Measurements from ENCODE around the gene THAP3.
A peak's percentile ranks its signal among the peaks of the same experiment; 100 is the strongest.
"Not testable (repeated sequence)": the region's sequence is repeated elsewhere in the genome, so short reads cannot be mapped to it uniquely, and the experiment has no call there.

Gene THAP3

GRCh38 chr1:6591644-6592043 is 33.0 kb upstream of the THAP3 start:
- DNase-seq, result no peak

DNA sequence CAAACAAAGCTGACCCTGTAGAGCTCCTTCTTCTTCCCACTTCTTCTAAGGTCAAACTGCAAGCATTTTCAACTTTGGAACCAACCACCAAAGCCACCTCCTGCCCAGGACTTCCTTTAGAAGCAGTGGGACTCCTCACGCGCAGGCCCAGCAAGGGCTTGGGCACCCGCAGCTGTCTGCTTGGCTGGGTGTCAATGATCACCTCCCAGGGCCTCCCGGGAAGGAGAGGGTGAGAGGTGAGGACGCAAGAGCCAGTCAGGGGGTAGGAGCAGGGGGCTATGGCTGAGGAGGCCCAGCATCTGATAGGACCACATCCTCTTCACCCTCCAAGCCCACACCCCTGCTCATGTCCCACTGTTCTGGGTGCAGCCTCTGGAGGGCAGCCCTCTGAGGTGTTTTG is 32.2 kb upstream of the THAP3 start:
- DNase-seq, result no peak

GRCh38 chr1:6592865-6593593 is 31.6 kb upstream of the THAP3 start:
- no peak for DNase-seq

GRCh38 chr1:6593810-6594209 is 30.9 kb upstream of the THAP3 start:
- DNase-seq, result no peak

DNA sequence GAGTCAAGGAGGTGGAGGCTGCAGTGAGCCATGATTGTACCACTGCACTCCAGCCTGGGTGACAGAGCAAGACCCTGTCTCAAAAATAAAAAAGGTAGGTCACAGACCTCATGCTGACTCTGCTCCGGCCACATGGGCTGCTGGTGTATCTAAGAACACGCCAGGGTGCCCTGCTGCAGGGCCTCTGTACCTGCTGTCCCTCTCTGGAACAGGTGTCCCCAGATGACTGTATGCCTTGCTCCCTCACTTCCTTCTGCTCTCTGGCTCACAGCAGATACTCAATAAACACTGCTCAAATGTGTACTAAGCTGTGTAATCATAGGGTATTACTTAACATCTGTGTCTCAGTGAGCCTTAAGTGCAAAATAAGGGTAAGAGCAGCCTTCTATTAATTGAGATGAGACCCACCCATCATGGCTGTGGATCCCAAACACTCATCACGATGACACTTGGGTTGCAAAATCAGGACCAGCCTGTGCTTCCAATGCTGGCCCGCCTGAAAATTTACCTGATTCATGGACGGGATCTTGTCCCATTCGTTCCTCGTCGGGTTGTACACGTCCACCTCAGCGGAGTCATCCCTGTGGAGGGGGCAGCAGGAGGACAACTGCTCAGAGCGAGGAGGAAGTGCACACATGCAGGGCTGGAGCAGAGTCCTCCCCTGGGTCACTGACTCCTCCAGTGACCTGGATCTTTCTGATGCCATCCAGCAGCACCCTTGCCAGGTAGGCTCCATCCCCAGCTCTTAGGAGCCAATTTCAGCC is 29.5 kb upstream of the THAP3 start:
- no peak for DNase-seq

GRCh38 chr1:6596351-6596750 is 28.3 kb upstream of the THAP3 start:
- no peak for DNase-seq

- DNase-seq, result no peak
Measured at GRCh38 chr1:6596886-6597776, 27.5 kb upstream of the THAP3 start.

- no peak for DNase-seq
Measured at GRCh38 chr1:6597777-6598131, 26.9 kb upstream of the THAP3 start.

GRCh38 chr1:6599141-6599975 is 25.3 kb upstream of the THAP3 start:
- no peak for DNase-seq

GRCh38 chr1:6599991-6600390 is 24.7 kb upstream of the THAP3 start:
- not testable (repeated sequence) for DNase-seq

DNA sequence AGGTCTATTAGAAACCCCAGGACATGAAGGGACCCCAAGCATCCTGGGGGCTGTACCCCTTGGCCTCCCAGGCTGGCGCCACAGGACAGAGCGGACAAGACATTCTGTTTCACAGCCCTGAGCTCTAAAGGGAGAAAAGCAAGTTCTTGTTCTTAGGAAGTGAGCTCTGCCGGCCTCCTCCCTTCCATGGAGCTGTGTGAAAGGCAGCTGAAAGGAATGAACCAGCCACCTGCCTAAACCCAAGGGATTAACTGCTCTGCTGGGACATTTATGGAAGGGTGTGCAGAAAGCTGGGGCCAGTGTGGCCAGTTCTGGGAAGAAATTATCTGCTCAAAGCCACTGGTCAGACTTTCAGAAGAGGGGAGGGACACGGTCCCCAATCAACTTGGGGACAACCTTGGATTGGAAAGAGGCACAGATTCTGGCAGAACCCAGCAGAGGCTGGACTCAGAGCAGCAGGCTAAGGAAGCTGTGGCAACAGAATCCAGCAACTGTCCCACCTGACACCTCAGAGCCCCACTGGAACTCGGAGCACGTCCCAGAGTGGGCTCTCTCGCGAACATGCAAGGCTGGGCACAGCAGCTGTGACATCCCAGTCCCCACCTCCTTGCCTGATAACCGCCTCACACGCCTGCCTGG is 24.1 kb upstream of the THAP3 start:
- no peak for DNase-seq

GRCh38 chr1:6601049-6601922 is 23.4 kb upstream of the THAP3 start:
- DNase-seq, result peak; percentile 82

GRCh38 chr1:6601923-6602668 is 22.6 kb upstream of the THAP3 start:
- peak; percentile 38 for DNase-seq

DNA sequence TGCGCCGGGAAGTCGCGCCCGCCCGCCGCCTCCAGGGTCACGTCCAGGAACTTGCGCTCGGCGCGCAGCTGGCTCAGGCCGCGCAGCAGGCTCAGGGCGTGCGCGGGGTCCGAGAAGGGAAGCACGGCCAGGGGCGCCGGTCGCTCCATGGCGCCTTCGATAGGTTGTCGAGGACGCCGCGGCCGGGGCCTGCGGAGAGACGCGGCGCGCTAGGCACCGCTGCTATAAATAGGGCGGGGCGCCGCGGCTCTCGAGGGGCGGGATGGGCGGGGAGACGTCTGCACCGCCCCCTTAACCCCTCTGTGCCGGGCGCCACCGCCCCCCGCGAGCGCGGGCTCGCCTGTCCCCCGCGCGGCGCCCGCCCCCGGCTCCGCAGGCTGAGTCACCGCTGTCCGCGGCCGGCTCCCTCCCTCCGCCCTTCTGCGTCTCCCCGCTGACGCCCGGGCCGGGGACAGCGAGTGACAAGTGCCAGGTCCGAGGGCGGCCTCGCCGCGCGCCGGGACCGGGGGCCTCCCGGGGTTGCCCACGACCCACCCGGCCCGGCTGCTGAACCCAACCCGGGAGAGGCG is 21.9 kb upstream of the THAP3 start, which contains the start of gene KLHL21:
TSS of gene KLHL21 (minus strand) at position 201 of the 569 bp plus-strand sequence. CDS start at position 149, 52 bp downstream.
- peak; percentile 93 for DNase-seq

GRCh38 chr1:6603238-6603914 is 21.3 kb upstream of the THAP3 start:
- peak; percentile 93 for DNase-seq

DNA sequence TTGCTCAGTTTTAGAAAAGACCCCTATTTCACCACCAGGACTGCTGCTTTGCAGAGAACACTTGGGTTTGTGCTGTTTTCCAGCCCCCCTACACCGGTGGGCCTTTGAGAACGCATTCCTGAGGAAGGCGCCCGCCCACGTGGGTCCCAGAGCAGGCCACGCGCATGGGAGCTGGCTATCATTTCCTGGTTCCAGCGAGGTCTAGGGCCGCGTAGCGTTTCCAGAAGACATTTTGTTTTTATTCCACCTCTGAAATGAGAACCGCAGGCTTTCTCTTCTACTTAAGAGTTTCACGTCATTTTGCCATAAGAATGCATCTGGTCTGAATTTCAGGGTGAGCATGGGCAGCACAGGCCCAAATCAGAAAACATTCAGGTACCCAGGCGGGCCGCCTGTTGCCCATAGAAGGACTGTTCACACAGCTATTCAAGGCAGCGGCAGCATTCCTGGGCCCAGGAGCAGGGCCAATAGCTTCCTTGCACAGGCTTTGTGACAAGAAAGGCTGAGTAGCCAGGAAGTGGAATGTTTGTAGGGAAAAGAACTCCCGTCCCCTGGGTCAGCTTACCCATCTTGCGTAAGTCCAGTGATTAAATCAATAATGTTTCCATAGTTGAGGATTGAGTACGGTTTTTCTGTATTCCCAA is 20.6 kb upstream of the THAP3 start:
- DNase-seq, result peak; percentile 60

DNA sequence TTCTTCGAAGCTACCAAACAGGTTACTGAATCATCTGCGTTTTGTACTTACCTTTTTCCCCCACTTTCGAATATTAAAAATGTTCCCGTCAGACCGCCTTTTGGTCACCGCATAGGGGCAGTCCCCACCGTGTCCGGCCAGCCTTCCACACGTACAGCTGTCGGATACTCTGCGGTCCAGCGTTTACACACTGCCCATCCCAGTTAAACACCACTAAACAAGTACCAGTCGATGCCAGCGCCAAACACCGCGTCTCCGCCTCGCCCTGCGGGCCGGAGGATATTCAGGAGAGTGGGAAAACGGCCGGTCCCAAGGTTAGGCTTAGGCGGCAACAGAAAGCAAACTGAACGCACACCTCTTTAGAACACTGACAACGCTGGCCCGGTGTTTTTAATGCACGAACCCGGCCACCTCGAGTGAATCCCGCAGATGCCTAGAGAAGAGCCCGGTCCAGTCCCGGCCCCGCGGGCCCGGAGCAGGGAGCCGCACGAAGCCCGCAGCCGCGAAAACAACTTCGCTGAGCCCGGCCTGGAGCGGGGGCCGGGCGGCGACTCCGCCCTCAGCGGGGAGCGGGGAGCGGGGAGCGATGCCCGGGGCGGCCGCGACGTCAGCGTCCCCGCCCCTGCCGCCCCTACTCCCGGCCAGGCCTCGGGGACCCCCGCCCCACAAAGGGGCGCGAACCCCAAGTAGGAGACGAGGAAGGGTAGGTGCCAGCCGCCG is 11.9 kb upstream of the THAP3 start:
- peak; percentile 85 for DNase-seq

Data from midbrain (tissue), 1 donor.